ENCODE data around the gene SHQ1.
"Not testable (repeated sequence)": the region's sequence is repeated elsewhere in the genome, so short reads cannot be mapped to it uniquely, and the experiment has no call there.

SHQ1 gene

GRCh38 chr3:72739531-72740466 lies 108.4 kb downstream of the SHQ1 start:
- Histone ChIP-seq H3K4me3 (no peak overlapping the region), H3K9me3 (ENCODE audit: low read depth, low read length) (no peaks in the 10 kb centered on the region), H3K9ac (ENCODE audit: insufficient read length) (no peak overlapping the region), H3K36me3 (ENCODE audit: insufficient read depth, low read length) (no peaks in the 10 kb centered on the region), H3K27ac (no peak overlapping the region)
- no peak for DNase-seq (ENCODE audit: low read depth, low spot score)
- no peak for TF ChIP-seq FOXP2 (optimal IDR thresholded peaks at IDR 0.05; ENCODE audit: control extremely low read depth, extremely low read length, insufficient read depth)
- TF ChIP-seq POLR2AphosphoS5 (IDR thresholded peaks at IDR 0.05; ENCODE audit: borderline replicate concordance, low read depth, low read length): no peak
- TF ChIP-seq EZH2 (IDR thresholded peaks at IDR 0.05): no peak

GRCh38 chr3:72738752-72739530 lies 109.3 kb downstream of the SHQ1 start:
- Histone ChIP-seq H3K36me3 (ENCODE audit: insufficient read depth, low read length) (no peaks in the 10 kb centered on the region), H3K9me3 (ENCODE audit: low read depth, low read length) (no peaks in the 10 kb centered on the region), H3K27ac (no peak overlapping the region), H3K4me3 (peak overlapping the region; percentile 60), H3K9ac (ENCODE audit: insufficient read length) (no peak overlapping the region)
- DNase-seq (ENCODE audit: low read depth, low spot score): no peak
- TF ChIP-seq POLR2AphosphoS5 (IDR thresholded peaks at IDR 0.05; ENCODE audit: borderline replicate concordance, low read depth, low read length): peak; percentile 59; the same call in 1 of the 2 replicates
- TF ChIP-seq EZH2 (IDR thresholded peaks at IDR 0.05): no peak
- no peak for TF ChIP-seq FOXP2 (optimal IDR thresholded peaks at IDR 0.05; ENCODE audit: control extremely low read depth, extremely low read length, insufficient read depth)

DNA sequence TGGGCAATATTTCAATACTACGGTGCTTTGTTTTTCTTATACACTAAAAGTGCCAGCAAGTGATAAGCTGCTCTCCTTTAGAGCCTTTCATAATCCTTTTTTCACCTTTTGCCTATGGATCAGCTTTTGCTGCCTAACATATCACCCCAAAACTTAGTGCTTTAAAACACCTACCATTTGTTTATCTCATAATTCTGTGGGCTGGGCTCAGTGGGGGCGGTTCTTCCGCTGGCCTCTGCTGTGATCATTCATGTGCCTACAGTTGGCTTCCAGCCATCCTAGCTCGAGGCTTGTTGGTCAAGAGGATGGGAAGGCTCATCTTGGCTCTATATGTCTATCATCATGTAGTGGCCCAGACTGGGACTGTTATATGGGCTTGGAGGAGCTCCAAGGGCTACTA lies 113.2 kb downstream of the SHQ1 start:
- H3K36me3 ChIP-seq (ENCODE audit: insufficient read depth, low read length); H3K27ac ChIP-seq; H3K4me3 ChIP-seq; H3K9me3 ChIP-seq (ENCODE audit: low read depth, low read length); DNase-seq (ENCODE audit: low read depth, low spot score); H3K9ac ChIP-seq (ENCODE audit: insufficient read length): not testable (repeated sequence)

DNA sequence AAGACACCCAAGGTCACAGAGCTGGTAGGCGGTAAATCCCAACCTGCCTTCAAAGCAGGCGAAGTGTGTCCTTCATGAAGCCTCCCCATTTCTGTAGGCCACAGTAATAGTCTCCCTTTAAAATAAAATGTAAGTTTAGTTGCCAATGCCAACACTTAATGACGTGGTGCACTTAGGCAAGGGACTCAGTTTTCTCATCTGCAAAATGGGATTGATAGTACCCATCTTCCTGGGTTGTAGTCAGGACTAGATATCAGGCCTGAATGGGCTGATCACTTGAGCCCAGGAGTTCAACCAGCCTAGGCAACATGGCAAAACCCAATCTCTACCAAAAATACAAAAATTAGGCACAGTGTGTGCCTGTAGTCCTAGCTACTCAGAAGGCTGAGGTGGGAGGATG lies 114.6 kb downstream of the SHQ1 start:
- no peak for DNase-seq (ENCODE audit: low read depth, low spot score)
- no peak overlapping the region for H3K27ac ChIP-seq
- H3K9me3 ChIP-seq (ENCODE audit: low read depth, low read length): no peaks in the 10 kb centered on the region
- H3K9ac ChIP-seq (ENCODE audit: insufficient read length): no peak overlapping the region
- no peak overlapping the region for H3K4me3 ChIP-seq
- TF ChIP-seq FOXP2 (optimal IDR thresholded peaks at IDR 0.05; ENCODE audit: control extremely low read depth, extremely low read length, insufficient read depth) (no peak), POLR2AphosphoS5 (IDR thresholded peaks at IDR 0.05; ENCODE audit: borderline replicate concordance, low read depth, low read length) (no peak), EZH2 (IDR thresholded peaks at IDR 0.05) (no peak)
- no peaks in the 10 kb centered on the region for H3K36me3 ChIP-seq (ENCODE audit: insufficient read depth, low read length)

DNA sequence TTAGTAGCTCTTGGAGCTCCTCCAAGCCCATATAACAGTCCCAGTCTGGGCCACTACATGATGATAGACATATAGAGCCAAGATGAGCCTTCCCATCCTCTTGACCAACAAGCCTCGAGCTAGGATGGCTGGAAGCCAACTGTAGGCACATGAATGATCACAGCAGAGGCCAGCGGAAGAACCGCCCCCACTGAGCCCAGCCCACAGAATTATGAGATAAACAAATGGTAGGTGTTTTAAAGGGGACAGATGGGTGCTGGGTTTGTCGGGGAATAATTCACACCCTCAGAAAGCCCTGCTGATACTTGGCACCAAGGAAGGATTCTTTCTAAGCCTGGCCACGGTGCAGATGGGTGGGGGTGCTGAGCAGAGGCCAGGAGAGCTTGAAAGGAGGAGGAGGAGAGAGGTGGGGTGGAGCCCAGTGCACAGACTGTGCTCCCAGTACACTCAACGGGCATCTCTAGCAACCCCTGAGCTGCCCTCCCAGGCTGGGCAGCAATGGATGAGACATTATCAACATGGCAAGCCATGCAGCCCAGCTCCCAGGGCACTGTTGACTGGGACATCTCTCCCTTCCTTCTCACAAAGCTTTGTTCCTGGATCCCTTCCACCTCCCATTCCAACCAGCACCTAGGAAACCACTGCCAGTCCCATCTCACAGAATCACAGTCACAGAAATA lies 115.4 kb downstream of the SHQ1 start:
- H3K4me3 ChIP-seq; DNase-seq (ENCODE audit: low read depth, low spot score); H3K27ac ChIP-seq; H3K9me3 ChIP-seq (ENCODE audit: low read depth, low read length); H3K36me3 ChIP-seq (ENCODE audit: insufficient read depth, low read length); H3K9ac ChIP-seq (ENCODE audit: insufficient read length): not testable (repeated sequence)

- no peaks in the 10 kb centered on the region for H3K9me3 ChIP-seq (ENCODE audit: low read depth, low read length)
- no peak overlapping the region for H3K9ac ChIP-seq (ENCODE audit: insufficient read length)
- TF ChIP-seq FOXP2 (optimal IDR thresholded peaks at IDR 0.05; ENCODE audit: control extremely low read depth, extremely low read length, insufficient read depth) (no peak), POLR2AphosphoS5 (IDR thresholded peaks at IDR 0.05; ENCODE audit: borderline replicate concordance, low read depth, low read length) (no peak), EZH2 (IDR thresholded peaks at IDR 0.05) (no peak)
- no peaks in the 10 kb centered on the region for H3K36me3 ChIP-seq (ENCODE audit: insufficient read depth, low read length)
- no peak overlapping the region for H3K4me3 ChIP-seq
- no peak for DNase-seq (ENCODE audit: low read depth, low spot score)
- H3K27ac ChIP-seq: no peak overlapping the region
Measured at GRCh38 chr3:72728958-72729467, 119.2 kb downstream of the SHQ1 start.

DNA sequence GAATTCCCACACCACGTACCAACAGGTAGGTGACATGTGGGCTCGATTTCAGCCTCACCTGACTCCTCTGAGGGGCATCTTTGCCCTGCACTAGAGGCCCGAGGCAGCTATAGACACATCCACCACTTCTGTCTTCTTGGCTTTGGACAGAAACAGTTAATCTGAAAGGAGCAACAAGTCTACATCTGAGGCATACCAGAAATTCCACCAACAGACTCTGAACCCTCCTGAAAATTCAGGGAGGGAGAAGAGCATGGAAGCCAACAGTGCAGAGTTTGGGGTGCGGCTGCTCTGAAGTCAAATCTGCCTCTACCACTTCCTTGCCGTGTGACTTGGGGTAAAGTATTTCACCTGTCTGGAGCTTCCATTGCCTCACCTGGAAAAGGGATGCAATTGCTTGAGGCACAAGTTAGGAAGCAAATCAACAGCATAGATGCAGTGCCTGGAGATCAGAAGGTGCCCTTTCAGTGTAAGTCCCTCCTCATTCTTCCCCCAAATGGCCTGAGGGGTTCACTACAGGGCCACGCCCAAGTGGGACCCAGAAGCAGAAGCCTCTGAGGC lies 119.8 kb downstream of the SHQ1 start:
- no peak overlapping the region for H3K27ac ChIP-seq
- no peak overlapping the region for H3K4me3 ChIP-seq
- TF ChIP-seq POLR2AphosphoS5 (IDR thresholded peaks at IDR 0.05; ENCODE audit: borderline replicate concordance, low read depth, low read length) (no peak), FOXP2 (optimal IDR thresholded peaks at IDR 0.05; ENCODE audit: control extremely low read depth, extremely low read length, insufficient read depth) (no peak), EZH2 (IDR thresholded peaks at IDR 0.05) (no peak)
- H3K36me3 ChIP-seq (ENCODE audit: insufficient read depth, low read length): no peaks in the 10 kb centered on the region
- no peaks in the 10 kb centered on the region for H3K9me3 ChIP-seq (ENCODE audit: low read depth, low read length)
- DNase-seq (ENCODE audit: low read depth, low spot score): no peak
- H3K9ac ChIP-seq (ENCODE audit: insufficient read length): no peak overlapping the region

- Histone ChIP-seq H3K27ac (no peak overlapping the region), H3K4me3 (no peak overlapping the region), H3K9ac (ENCODE audit: insufficient read length) (no peak overlapping the region), H3K36me3 (ENCODE audit: insufficient read depth, low read length) (no peaks in the 10 kb centered on the region), H3K9me3 (ENCODE audit: low read depth, low read length) (no peaks in the 10 kb centered on the region)
- DNase-seq (ENCODE audit: low read depth, low spot score): no peak
- TF ChIP-seq EZH2 (IDR thresholded peaks at IDR 0.05) (no peak), FOXP2 (optimal IDR thresholded peaks at IDR 0.05; ENCODE audit: control extremely low read depth, extremely low read length, insufficient read depth) (no peak), POLR2AphosphoS5 (IDR thresholded peaks at IDR 0.05; ENCODE audit: borderline replicate concordance, low read depth, low read length) (no peak)
Measured at GRCh38 chr3:72727726-72728125, 120.5 kb downstream of the SHQ1 start.

Data from SK-N-MC (cell line).